Measurements from ENCODE around the gene CARD10.

The CARD10 gene

DNA sequence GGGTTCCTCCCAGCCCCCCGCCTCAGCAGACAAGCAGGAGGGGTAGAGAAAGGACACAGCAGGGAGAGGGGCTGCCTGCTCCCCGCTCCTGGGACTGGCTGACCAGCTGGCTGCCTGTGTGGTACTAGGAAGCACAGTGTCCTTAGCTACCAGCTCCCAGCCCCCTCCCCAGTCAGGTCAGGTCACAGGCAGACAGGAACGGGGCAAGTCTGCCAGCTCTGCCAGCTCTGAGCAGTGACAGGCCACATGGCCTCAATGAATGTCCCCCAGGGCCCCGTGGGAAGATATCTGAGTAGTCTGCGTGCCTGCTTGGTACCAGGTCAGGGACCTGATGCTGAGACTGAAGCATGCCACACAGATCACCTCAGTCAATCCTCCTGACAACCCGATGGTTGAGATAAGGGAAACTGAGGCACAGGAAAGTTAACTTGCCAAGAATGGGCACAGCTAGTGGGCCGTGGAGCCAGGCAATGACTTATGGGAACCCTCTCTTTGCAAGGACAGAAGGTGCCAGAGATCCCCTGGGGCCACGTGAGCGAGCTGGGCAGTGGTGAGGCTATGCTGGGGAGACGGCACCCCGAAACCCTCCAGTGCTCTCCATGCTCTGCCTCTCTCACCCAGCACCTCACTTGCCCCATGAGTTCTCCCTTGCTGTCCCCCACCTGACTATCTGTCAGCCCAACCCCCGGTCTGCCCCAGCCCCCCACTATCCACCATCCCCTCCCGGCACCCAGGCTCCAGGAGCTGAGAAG is 19.2 kb downstream of the CARD10 start:
- DNase-seq (ENCODE audit: low spot score): no peak
- in situ Hi-C loops (cut with MboI; ENCODE audit: low pct_unique_long_range_greater_than_20kb, low sequenced_read_pairs, unreplicated experiment): no loop called here
- TF ChIP-seq, protein P1, sequence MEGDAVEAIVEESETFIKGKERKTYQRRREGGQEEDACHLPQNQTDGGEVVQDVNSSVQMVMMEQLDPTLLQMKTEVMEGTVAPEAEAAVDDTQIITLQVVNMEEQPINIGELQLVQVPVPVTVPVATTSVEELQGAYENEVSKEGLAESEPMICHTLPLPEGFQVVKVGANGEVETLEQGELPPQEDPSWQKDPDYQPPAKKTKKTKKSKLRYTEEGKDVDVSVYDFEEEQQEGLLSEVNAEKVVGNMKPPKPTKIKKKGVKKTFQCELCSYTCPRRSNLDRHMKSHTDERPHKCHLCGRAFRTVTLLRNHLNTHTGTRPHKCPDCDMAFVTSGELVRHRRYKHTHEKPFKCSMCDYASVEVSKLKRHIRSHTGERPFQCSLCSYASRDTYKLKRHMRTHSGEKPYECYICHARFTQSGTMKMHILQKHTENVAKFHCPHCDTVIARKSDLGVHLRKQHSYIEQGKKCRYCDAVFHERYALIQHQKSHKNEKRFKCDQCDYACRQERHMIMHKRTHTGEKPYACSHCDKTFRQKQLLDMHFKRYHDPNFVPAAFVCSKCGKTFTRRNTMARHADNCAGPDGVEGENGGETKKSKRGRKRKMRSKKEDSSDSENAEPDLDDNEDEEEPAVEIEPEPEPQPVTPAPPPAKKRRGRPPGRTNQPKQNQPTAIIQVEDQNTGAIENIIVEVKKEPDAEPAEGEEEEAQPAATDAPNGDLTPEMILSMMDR (IDR thresholded peaks at IDR 0.05; ENCODE audit: extremely low read depth, insufficient read depth, missing control alignments): no peak

DNA sequence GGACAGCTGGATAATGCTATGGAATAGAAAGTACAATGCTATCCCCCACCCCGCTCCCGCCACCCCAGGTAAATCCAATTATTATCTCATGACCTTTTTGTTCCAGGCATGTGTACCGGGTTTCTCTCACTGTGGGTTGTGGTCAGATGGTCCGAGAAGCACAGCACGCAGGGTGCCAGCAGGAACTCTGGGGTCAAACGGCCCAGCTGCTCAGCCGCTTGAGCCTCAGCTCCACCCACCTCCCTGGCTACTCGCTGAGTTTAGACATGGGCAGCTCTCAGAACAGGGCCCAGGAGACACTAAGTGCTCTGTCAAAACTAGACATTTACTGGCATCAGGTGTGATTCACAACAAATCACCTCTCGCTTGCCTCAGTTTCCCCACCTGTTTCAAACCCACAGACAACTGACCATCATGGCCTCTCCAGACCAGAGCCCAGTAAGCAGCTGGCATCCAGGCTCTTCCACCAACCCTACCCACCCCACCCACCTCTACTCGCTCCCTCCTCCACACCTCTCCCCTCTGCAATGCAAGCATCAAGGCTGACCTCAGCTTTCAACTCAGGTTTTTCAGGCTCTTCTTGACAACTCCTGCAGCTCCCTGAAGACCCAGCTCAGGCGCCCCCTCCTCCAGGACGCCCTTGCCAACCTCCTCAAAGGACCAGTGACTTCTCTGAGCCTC is 20.0 kb downstream of the CARD10 start:
- TF ChIP-seq, protein P1 (IDR thresholded peaks at IDR 0.05; ENCODE audit: extremely low read depth, insufficient read depth, missing control alignments): no peak
- DNase-seq (ENCODE audit: low spot score): no peak
- in situ Hi-C loops (cut with MboI; ENCODE audit: low pct_unique_long_range_greater_than_20kb, low sequenced_read_pairs, unreplicated experiment): no loop called here

DNA sequence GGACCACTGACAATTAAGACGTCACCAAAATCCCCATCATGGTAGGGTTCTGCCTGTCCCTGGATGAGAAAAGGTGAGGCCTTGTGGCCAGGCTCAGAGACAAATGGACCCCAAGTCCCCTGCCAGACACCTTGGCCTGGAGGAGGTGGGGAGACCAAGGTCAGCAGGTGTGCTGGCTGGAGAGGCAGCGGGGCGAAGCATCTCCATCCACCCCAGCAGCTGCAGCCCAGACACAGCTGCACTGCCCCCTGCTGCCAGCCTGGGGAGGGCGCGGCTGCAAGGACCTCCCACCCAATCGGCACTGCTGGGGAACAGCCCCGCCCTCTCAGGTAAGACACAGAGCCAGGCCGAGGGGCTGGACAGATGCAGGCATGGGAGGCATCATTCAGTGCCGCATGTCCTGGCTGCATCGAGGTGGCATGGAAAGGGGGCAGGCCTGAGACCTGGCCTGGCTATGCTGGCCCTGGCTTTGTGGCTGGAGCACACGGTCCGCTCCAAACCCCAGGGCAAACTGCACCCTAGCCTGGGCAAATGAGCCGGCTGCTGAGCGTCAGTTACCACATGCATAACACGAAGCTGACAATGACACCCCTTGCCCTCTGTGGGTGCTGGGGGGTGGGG is 20.8 kb downstream of the CARD10 start:
- TF ChIP-seq, protein P1 (IDR thresholded peaks at IDR 0.05; ENCODE audit: extremely low read depth, insufficient read depth, missing control alignments): peak; percentile 84
- peak; percentile 89 for DNase-seq (ENCODE audit: low spot score)
- in situ Hi-C loops (cut with MboI; ENCODE audit: low pct_unique_long_range_greater_than_20kb, low sequenced_read_pairs, unreplicated experiment): no loop called here

DNA sequence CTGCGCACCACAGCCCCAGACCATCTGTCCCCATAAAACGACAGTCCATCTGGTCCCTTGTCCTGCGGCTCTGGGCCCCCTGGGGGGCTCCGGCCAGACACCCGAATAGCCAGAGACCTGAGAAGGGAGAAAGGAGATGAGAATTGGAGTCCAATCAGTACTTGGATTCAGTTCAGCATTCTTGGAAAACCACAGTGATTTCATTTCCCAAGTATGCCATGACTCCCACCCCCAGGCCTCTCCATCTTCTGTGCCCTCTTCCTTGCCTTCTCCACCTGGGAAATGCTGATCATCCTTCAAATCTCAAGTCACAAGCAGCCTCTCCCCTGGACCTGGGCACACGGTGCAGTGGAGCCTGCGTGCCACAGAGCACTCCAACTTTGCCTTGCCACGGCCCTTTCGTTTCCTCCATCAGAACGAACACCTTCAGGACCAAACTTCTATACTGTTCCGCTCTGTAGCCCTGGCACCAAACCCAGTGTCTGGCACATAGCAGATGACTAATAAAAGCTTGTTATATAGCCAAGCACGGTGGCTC is 22.1 kb downstream of the CARD10 start:
- in situ Hi-C loops (cut with MboI; ENCODE audit: low pct_unique_long_range_greater_than_20kb, low sequenced_read_pairs, unreplicated experiment): no loop called here
- TF ChIP-seq, protein P1 (IDR thresholded peaks at IDR 0.05; ENCODE audit: extremely low read depth, insufficient read depth, missing control alignments): no peak
- DNase-seq (ENCODE audit: low spot score): no peak

DNA sequence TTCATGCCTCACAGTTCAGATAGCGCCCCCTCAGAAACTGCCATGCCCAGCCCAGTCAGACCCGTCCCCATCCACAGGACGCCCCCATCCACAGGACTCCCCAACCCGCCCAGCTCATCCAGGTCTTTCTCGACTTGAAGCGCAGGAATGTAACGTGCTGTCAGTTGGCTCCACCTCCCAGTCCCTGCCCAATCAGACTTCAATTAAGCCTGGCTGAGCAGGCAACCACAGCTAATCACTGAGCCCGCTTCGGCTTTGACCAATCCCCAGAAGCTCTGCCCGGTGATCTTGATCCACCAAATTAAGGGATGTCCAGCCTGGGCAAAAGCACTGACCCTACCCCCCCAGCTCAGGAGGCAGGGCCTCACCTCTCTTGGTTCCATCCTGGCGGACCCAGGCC is 22.6 kb downstream of the CARD10 start:
- in situ Hi-C loops (cut with MboI; ENCODE audit: low pct_unique_long_range_greater_than_20kb, low sequenced_read_pairs, unreplicated experiment): no loop called here
- no peak for DNase-seq (ENCODE audit: low spot score)

DNA sequence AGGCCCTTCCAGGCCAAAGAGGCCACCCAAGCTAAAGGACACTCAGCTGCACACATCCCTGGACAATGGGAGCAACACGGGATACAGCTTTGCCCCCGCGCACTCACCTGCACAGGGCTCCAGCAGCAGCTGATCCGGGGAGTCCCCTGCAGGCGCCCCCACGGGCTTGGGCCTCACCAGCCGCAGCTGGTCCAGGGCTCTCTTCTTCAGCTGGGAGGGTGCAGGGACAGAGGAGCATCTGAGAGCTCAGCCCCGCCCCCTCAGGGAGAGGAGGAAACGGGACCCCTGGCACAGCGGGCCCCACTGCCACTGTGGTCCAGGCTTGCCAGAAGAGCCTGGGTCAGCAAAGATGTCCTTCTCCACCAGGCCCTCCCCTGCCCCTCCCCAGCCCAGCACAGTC is 25.2 kb downstream of the CARD10 start:
- in situ Hi-C loops (cut with MboI; ENCODE audit: low pct_unique_long_range_greater_than_20kb, low sequenced_read_pairs, unreplicated experiment): no loop called here
- no peak for DNase-seq (ENCODE audit: low spot score)
- TF ChIP-seq, protein P1 (IDR thresholded peaks at IDR 0.05; ENCODE audit: extremely low read depth, insufficient read depth, missing control alignments): no peak

More for the DNA sequence above, 22.6 kb downstream of the CARD10 start:
- TF ChIP-seq, protein P1 (IDR thresholded peaks at IDR 0.05; ENCODE audit: extremely low read depth, insufficient read depth, missing control alignments): no peak

Data from GM13977 (cell line).